SK-N-SH (cell line): ENCODE measurements around the gene CADPS2.

Experiments
- CTCF ChIP-seq: fragments of 200-600 bp; sonication (generic); IDR thresholded peaks from 2 replicates; pipeline ENCODE4 v1.6.1; 2017; ENCODE audit warnings: antibody characterized with exemption, mild to moderate bottlenecking, moderate library complexity
- EP300 ChIP-seq, 2 experiments: IDR thresholded peaks; 2 replicates each; pipeline versions ENCODE4 v1.4.0 to v1.6.1; 2012; ENCODE audit warnings: borderline replicate concordance in 1 of 2, low read depth in 1 of 2, low read length in 1 of 2
- FOXJ3 ChIP-seq: sonication (generic); formaldehyde crosslinking; IDR thresholded peaks from 2 replicates; pipeline ENCODE4 v1.5.1; 2020; ENCODE audit warnings: mild to moderate bottlenecking, missing genetic modification reagents
- IRF3 ChIP-seq: fragments of 150-350 bp; IDR thresholded peaks from 2 replicates; pipeline ENCODE4 v1.6.1; 2016; ENCODE audit warnings: mild to moderate bottlenecking, low read depth, low read length
- NRF1 ChIP-seq: IDR thresholded peaks from 2 replicates; pipeline ENCODE4 v1.6.1; 2012; ENCODE audit warnings: low read depth, mild to moderate bottlenecking, low read length
- POLR2AphosphoS5 ChIP-seq: IDR thresholded peaks from 2 replicates; pipeline ENCODE4 v1.6.1; 2012; ENCODE audit warnings: low read depth, low read length
- RCOR1 ChIP-seq: fragments of 150-350 bp; IDR thresholded peaks from 2 replicates; pipeline ENCODE4 v1.6.1; 2017; ENCODE audit warnings: antibody characterized with exemption, low read length
- REST ChIP-seq: IDR thresholded peaks from 2 replicates; pipeline ENCODE4 v1.6.1; 2012; ENCODE audit warnings: mild to moderate bottlenecking, low read depth, low read length, moderate library complexity
- RFX5 ChIP-seq: IDR thresholded peaks from 2 replicates; pipeline ENCODE4 v1.6.1; 2012; ENCODE audit warnings: mild to moderate bottlenecking, improper control_type of control experiment, low read length
- SMC3 ChIP-seq: IDR thresholded peaks from 2 replicates; pipeline ENCODE4 v1.6.1; 2012; ENCODE audit warnings: low read depth, low read length, improper control_type of control experiment
- TAF1 ChIP-seq: IDR thresholded peaks from 2 replicates; pipeline ENCODE4 v1.6.1; 2012; ENCODE audit warnings: low read depth, mild to moderate bottlenecking, low read length, moderate library complexity, borderline replicate concordance

GRCh38 chr7:122813845-122814244, 72.4 kb downstream of the CADPS2 start:
- no peak for TF ChIP-seq CTCF
- no peak for TF ChIP-seq NRF1
- no peak for TF ChIP-seq IRF3
- no peak for TF ChIP-seq TAF1
- TF ChIP-seq REST = no peak
- no peak for TF ChIP-seq RCOR1
- no peak for TF ChIP-seq POLR2AphosphoS5
- no peak for TF ChIP-seq FOXJ3 (CRISPR knock-in tag)
- no peak for TF ChIP-seq EP300 (IDR thresholded peaks at IDR 0.05; ENCODE audit: borderline replicate concordance in 1 of 2, low read depth in 1 of 2, low read length in 1 of 2)
- TF ChIP-seq SMC3 = no peak
- no peak for TF ChIP-seq RFX5
